Smooth muscle cell (in vitro differentiated cells): Measurements from ENCODE around the gene BDKRB1. TPM values are rescaled to one million over a fixed set of nuclear protein-coding genes. Genes with fewer than 3 reads are reported as not detected.

ENCODE experiments used
- DNase-seq: peaks from one replicate; lab custom pipeline; 2025; ENCODE audit not compliant: unreplicated experiment; lab: John Stamatoyannopoulos, UW
- H2AFZ ChIP-seq: fragments of 200-600 bp; sonication (generic); 2 replicates; pipeline ENCODE4 v1.6.0; 2016; ENCODE audit warnings: antibody characterized with exemption, low read depth, mild to moderate bottlenecking
- H3F3A ChIP-seq: fragments of 200-600 bp; sonication (generic); 2 replicates; pipeline ENCODE4 v1.6.0; 2017; ENCODE audit warnings: antibody characterized with exemption, low read depth
- H3K27ac ChIP-seq: fragments of 200-600 bp; sonication (generic); 2 replicates; pipeline ENCODE4 v1.5.1; 2016; ENCODE audit warnings: low read depth, mild to moderate bottlenecking
- H3K27me3 ChIP-seq: fragments of 200-600 bp; sonication (generic); 2 replicates; pipeline ENCODE4 v1.6.1; 2016; ENCODE audit warnings: low read depth, mild to moderate bottlenecking
- H3K36me3 ChIP-seq: fragments of 200-600 bp; sonication (generic); 2 replicates; pipeline ENCODE4 v1.5.1; 2016; ENCODE audit warnings: low read depth
- H3K4me1 ChIP-seq: fragments of 200-600 bp; sonication (generic); 2 replicates; pipeline ENCODE4 v1.5.1; 2016; ENCODE audit warnings: low read depth
- H3K4me2 ChIP-seq: fragments of 200-600 bp; sonication (generic); 2 replicates; pipeline ENCODE4 v1.6.0; 2016; ENCODE audit warnings: mild to moderate bottlenecking
- H3K4me3 ChIP-seq: fragments of 200-600 bp; sonication (generic); 2 replicates; pipeline ENCODE4 v1.5.1; 2016; ENCODE audit warnings: mild to moderate bottlenecking
- H3K79me2 ChIP-seq: fragments of 200-600 bp; sonication (generic); 2 replicates; pipeline ENCODE4 v1.6.0; 2016; ENCODE audit warnings: low read depth, mild to moderate bottlenecking
- H3K9ac ChIP-seq: fragments of 200-600 bp; sonication (generic); 2 replicates; pipeline ENCODE4 v1.6.0; 2016; ENCODE audit warnings: low read depth
- H3K9me3 ChIP-seq: fragments of 200-600 bp; sonication (generic); replicated peaks from 2 replicates; pipeline ENCODE4 v1.5.1; 2016; ENCODE audit warnings: low read depth
- H4K20me1 ChIP-seq: fragments of 200-600 bp; sonication (generic); 2 replicates; pipeline ENCODE4 v1.6.0; 2016; ENCODE audit warnings: low read depth
- CTCF ChIP-seq: fragments of 200-600 bp; sonication (generic); IDR thresholded peaks from 2 replicates; pipeline ENCODE4 v1.5.1; 2017; ENCODE audit warnings: borderline replicate concordance, mild to moderate bottlenecking, antibody characterized with exemption; ENCODE audit not compliant: insufficient read depth, poor library complexity, severe bottlenecking
- WGBS: methylation state at CpG from one replicate; pipeline ENCODE4 v1.1.7; 2016; ENCODE audit warnings: low lambda C conversion rate; 5-methylcytosine and 5-hydroxymethylcytosine counted together
- polyA plus RNA-seq: library from polyadenylated mRNA; unstranded; fragments of >200 nt; fragmentation: Nextera tagmentation; extraction: Ambion mirVana; gene quantifications from 2 replicates; pipeline ENCODE4 v1.2.1, GENCODE V29; 2016
- total RNA-seq: library from RNA; depleted of rRNA; stranded (reverse); fragments of >200 nt; gene quantifications from 2 replicates; pipeline ENCODE4 v1.2.3, GENCODE V29; 2014

BDKRB1 gene
- total and polyA plus RNA-seq, 2 experiments from 2014 or later: 28.2 to 29.3 TPM

- no peak overlapping the region for H2AFZ ChIP-seq
- no peaks in the 10 kb centered on the region for H3K79me2 ChIP-seq
- peaks cover 20% of the 10 kb centered on the region for H3K4me1 ChIP-seq
- H3F3A ChIP-seq: peaks cover 23% of the 10 kb centered on the region
- WGBS: 61% methylated on average over 8 of the region's 8 CpGs
- no peaks in the 10 kb centered on the region for H4K20me1 ChIP-seq
- DNase-seq: no peak
- peak overlapping the region; percentile 42 for H3K4me2 ChIP-seq
- TF ChIP-seq CTCF: no peak
- no peaks in the 10 kb centered on the region for H3K36me3 ChIP-seq
- no peak overlapping the region for H3K9ac ChIP-seq
- H3K27me3 ChIP-seq: no peaks in the 10 kb centered on the region
- peak overlapping the region; percentile 35 for H3K27ac ChIP-seq
- no peak overlapping the region for H3K4me3 ChIP-seq
- no peaks in the 10 kb centered on the region for H3K9me3 ChIP-seq
These were observed 23.6 kb downstream of the BDKRB1 start for GRCh38 chr14:96279564-96279963.

GRCh38 chr14:96280104-96280503 lies 24.1 kb downstream of the BDKRB1 start:
- Histone ChIP-seq H3K9ac (no peak overlapping the region), H3F3A (peaks cover 18% of the 10 kb centered on the region), H3K4me2 (no peak overlapping the region), H3K36me3 (no peaks in the 10 kb centered on the region), H4K20me1 (no peaks in the 10 kb centered on the region), H3K9me3 (no peaks in the 10 kb centered on the region), H3K4me3 (no peak overlapping the region), H3K79me2 (no peaks in the 10 kb centered on the region), H3K4me1 (peaks cover 18% of the 10 kb centered on the region), H3K27me3 (no peaks in the 10 kb centered on the region), H2AFZ (no peak overlapping the region), H3K27ac (peak overlapping the region; percentile 35)
- WGBS: 62% methylated on average over 2 of the region's 2 CpGs
- no peak for DNase-seq
- TF ChIP-seq CTCF: no peak

- Histone ChIP-seq H3K9me3 (no peaks in the 10 kb centered on the region), H3K4me3 (no peak overlapping the region), H3K4me1 (peaks cover 19% of the 10 kb centered on the region), H2AFZ (no peak overlapping the region), H3K36me3 (no peaks in the 10 kb centered on the region), H3F3A (peaks cover 10% of the 10 kb centered on the region), H3K27me3 (no peaks in the 10 kb centered on the region), H4K20me1 (no peaks in the 10 kb centered on the region), H3K79me2 (no peaks in the 10 kb centered on the region), H3K4me2 (peak overlapping the region; percentile 1), H3K27ac (peak overlapping the region; percentile 64), H3K9ac (no peak overlapping the region)
- TF ChIP-seq CTCF: no peak
- DNase-seq: no peak
- WGBS: 38% methylated on average over 4 of the region's 4 CpGs
These were observed 25.5 kb downstream of the BDKRB1 start for GRCh38 chr14:96281486-96281885.

GRCh38 chr14:96284008-96284407 lies 28.0 kb downstream of the BDKRB1 start:
- 97% methylated on average over 9 of the region's 9 CpGs for WGBS
- no peak overlapping the region for H3K27ac ChIP-seq
- H3K4me1 ChIP-seq: peaks cover 19% of the 10 kb centered on the region
- no peaks in the 10 kb centered on the region for H3K79me2 ChIP-seq
- H3K4me2 ChIP-seq: no peak overlapping the region
- DNase-seq: no peak
- no peak overlapping the region for H3K9ac ChIP-seq
- H3K36me3 ChIP-seq: no peaks in the 10 kb centered on the region
- no peaks in the 10 kb centered on the region for H3K27me3 ChIP-seq
- no peaks in the 10 kb centered on the region for H3K9me3 ChIP-seq
- no peak overlapping the region for H3K4me3 ChIP-seq
- peaks cover 10% of the 10 kb centered on the region for H3F3A ChIP-seq
- no peak for TF ChIP-seq CTCF
- H4K20me1 ChIP-seq: no peaks in the 10 kb centered on the region
- no peak overlapping the region for H2AFZ ChIP-seq
